Measurements from ENCODE around the gene CD34.

- TF ChIP-seq CTCF (IDR thresholded peaks at IDR 0.05) (no peak), POLR2A (IDR thresholded peaks at IDR 0.05) (no peak)
Observed at GRCh38 chr1:207863893-207864535, 46.9 kb downstream of the CD34 start.
